HG03103 (cell line): ENCODE results near the gene MAB21L1.

ENCODE experiments used
- ATAC-seq: cut with Tn5 transposase; IDR thresholded peaks from one replicate; pipeline ENCODE4 v1.9.1; 2021; ENCODE audit warnings: low read depth; ENCODE audit not compliant: unreplicated experiment

The MAB21L1 gene

DNA sequence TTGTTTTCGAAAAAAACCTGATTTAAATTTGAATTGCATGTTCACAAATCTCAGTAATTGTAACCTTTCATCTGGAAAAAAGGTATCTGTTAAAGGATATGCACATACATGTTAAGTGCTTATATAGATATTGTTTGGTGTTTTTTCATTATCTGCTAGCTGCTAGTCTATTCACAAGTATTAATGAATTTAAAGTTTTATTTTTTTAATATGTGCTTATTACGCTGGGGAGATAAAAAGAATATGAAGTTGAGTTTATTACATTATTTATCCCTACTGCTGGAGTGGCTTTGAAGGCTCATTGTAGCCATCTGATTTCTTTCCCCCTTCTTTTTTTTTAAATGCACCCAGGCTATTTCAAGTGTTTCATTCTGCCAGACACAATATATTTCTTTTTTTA, 3.9 kb upstream of the MAB21L1 start:
- ATAC-seq: no peak

DNA sequence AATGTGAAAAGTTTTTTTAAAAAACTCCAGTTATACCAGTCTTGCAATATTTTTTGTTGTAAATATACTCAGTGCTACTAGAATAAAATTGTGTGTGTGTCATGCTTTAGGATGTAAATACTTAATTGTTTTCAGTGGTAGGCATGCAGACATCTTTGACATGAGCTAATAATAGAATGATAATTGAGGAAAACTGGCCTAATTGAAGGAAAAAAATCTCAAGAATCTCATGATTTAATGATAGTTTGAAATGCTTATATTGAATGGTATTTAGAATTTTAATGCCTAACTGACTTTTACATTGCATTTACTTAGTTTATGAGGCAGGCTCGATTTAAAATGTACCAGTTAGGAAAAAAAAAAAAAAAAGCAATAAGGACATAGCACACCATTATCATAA, 3.2 kb upstream of the MAB21L1 start:
- ATAC-seq: no peak

DNA sequence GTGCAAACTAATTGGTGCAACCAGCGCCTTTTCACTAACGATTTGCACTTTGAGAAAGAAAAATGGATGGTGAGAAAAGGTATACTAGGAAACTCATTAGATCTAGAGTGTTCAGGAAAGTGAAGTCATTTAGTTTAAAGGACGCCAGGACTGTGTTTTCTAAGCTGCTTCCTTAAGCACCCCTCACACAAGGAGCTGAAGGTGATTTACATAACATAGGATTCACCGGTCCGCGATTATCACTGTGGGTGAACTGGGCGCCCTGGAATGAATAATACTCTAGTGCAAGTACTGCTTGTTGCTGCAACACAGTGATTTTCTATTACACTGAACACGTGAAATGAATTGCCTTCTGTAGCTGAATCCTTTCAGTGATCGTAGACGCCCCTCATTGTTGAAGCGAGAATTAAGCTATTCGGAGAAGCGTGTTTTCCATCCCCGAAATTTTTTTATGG, 2.6 kb upstream of the MAB21L1 start:
- no peak for ATAC-seq

DNA sequence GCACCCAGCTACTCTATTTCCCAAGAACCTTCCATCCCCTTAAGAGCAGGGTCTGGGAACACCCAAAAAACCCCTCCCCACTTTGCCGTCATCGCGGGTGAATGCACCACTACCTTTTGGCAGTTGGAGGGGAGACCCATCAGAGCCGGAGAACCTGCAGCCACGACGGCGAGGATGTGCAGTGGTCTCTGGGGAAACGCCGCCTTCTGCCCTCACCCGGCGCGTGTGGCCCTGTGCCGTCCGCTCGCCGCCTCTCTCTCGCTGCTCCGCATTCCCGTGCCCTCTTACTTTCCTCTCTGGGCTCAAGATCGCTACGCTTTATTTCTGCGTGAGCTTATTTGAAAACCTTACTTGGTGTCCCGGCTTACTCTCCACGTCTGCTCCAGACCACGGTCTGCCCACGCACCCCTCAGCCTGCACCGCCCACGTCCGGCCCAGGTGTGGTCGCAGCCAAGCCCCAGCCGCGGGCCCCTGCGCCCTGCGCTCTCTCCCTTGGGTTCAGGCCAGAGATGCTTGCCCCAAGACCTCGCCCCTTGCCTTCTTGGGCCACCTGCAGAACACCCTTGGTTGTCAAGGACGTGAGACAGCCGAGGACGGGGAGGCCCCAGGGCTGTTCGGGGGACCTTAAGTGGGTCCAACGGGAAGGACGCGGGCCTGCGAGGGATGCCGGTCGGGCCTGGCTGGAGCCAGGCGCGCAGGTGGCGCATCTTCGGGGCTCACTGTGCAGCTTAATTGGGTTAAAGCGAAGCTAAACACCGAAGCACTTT, 2.0 kb upstream of the MAB21L1 start:
- no peak for ATAC-seq

GRCh38 chr13:35477386-35477946, 977 bp upstream of the MAB21L1 start:
- ATAC-seq: no peak

- ATAC-seq: no peak
Measured at GRCh38 chr13:35475212-35475959, 1.1 kb downstream of the MAB21L1 start.

DNA sequence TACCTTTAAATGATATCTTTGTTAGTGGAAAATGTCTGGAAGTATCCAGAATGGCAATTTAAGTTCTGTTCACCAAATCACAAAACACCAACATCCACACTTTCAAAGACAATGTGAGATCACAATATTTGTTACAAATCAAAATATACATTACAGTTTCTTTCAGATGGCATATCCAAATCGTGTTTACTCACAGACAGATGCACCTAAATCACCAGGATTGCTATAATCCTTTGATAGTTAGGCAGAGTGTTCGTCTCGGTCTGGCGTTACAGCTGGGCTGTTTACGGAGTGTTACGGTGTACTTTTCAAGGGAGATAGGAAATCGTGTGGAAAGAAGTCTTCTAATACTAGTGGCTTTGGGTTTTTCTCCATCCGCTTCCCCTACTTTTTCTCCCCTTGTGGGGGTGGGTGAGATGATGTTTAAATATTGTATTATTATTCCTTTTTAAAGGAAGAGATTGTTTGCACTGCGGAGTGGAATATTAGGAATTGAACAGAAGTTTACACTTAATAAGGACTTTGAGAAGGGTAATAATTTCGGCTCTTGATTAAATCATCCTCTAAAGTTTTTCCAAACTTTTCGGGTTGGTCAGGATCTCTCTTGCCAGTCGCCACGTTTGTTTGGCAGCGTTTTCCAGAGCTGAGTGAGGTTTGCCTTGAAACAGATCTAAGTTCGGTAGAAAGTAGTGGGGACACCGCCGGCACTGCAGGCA, 1.8 kb downstream of the MAB21L1 start:
- no peak for ATAC-seq

DNA sequence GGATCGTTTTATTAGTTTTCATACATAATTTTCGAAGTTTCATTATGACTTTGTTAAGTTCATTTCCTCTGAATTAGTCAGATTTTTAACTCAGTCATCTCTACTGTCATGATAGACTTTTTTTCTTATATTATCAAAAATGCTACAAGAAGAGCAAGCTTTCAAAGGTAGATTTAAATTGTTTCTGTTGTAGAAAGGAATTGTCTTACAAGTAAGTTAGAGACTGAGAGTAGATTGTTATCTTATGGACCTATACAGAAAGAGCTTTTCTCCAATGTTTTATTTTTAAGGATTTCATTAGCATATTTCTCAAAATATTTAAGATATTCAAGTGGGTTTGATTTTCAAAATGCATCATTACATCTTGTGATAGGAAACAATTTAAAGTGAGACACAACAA, 2.7 kb downstream of the MAB21L1 start:
- ATAC-seq: no peak

- no peak for ATAC-seq
Measured at GRCh38 chr13:35473206-35473775, 3.2 kb downstream of the MAB21L1 start.

- no peak for ATAC-seq
Measured at GRCh38 chr13:35472323-35472881, 4.1 kb downstream of the MAB21L1 start.

DNA sequence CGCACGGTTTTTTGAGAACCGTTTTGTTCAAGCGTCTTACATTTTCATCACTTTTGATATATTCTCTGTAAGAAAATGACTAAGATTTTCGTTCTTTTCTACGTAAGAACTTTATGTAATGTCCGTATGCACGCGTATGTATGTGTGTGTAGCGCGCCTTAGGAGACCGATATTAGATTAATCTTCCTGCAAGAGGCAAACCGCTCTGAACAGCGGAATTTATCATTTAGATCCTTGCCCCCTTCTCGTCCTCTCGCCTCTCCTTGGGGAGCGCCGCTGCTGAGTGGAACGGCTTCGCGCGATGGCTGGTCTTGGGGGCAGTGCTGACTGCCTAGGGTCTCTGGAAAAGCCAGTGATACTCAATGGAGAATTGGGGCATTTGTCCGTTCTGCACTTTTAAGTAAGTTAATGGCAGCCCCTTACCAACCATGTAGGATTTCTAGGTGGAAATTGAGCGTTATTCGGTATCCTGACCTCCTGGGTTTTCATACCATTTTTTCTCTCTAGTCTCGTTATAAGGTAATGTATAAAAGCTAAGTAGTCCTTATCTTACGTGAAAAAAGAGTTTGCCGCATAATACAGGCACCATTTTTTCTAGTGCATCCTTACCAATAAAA, 4.7 kb downstream of the MAB21L1 start:
- ATAC-seq: no peak

DNA sequence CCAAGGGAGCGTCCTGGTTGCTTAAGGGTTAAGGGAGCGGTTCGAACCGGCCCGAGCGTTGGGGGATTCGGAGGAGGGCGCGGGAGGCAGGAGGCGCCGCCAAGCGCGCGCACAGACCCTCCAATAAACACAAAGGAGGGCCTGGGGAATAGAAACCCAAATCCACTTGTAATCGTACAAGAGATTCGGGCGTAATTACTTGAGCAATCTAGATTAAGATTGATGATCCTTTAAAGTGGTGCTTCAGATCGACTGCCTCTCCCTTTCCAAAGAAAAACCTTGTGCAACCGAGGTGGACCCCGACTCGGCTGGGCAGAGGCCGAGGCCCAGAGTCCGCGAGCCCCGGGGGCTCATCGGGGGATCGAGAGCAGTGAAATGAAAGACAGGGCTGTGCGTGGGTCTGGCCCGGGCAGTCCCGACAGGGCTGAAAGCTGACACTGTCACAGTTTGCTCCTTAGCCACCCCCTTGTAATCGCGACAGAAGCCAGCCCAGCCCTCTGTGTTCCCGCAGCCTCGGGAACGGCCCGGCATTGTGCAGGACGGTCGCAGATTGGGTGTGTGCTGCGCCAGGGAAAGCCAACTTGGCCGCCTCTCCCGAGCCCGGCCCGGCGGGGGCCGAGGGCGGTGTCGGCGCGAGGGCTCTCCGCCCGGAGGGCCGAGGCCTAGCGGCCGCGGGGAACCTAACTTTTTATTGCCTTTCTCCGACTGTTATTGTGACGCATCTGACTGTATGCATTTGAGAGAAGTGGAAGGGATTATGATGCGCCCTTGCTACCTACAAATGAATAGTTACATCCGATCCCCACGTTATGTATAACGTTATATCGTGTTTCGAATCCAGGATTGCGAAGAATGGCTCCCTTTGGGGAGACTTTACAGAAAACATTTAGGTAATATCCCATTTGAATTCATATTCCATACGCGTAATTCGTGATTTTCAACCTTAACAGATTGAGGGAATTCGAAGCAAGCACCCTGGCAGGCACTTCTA, 5.5 kb downstream of the MAB21L1 start:
- ATAC-seq: no peak

- ATAC-seq: no peak
Measured at GRCh38 chr13:35469806-35470525, 6.5 kb downstream of the MAB21L1 start.

- no peak for ATAC-seq
Measured at GRCh38 chr13:35468195-35468594, 8.3 kb downstream of the MAB21L1 start.

DNA sequence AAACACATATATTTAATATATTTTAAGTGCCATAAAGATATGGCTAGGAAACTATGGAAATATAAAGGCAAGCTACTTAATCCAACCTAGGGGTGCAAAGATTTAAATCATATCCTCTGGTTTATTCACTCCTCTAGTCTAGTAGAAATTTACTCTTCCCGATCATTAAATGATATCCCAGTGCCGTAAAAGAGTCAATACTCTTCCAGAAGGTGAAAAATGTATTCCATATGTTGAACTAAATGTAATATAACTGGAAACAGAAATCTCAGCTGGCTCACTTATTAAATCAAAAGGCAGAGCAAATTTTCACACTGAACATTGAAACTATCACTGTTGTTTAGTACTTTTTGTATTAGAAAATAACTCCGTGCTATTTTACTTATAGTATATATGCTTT, 11.1 kb downstream of the MAB21L1 start:
- no peak for ATAC-seq

- no peak for ATAC-seq
Measured at GRCh38 chr13:35460061-35460460, 16.4 kb downstream of the MAB21L1 start.

GRCh38 chr13:35457258-35457657, 19.2 kb downstream of the MAB21L1 start:
- no peak for ATAC-seq

GRCh38 chr13:35455022-35455421, 21.5 kb downstream of the MAB21L1 start:
- ATAC-seq: no peak
